Tibial nerve (tissue), 4 donors: ENCODE measurements around the gene ATP6AP2.

Source experiments
- CTCF ChIP-seq, 5 experiments: fragments of 200-600 bp in 3 of 5; fragments of 450-650 bp in 2 of 5; sonication (generic) in 3 of 5; IDR thresholded peaks; one replicate each; pipeline ENCODE4 v1.5.1; 2016 to 2019; ENCODE audit warnings: antibody characterized with exemption in 5 of 5, mild to moderate bottlenecking in 3 of 5, moderate library complexity in 2 of 5
- EP300 ChIP-seq, 2 donors: sonication (generic); formaldehyde crosslinking; IDR thresholded peaks; one replicate each; pipeline ENCODE4 v1.6.1; 2017; ENCODE audit warnings: antibody characterized with exemption in 2 of 2, mild to moderate bottlenecking in 1 of 2
- POLR2A ChIP-seq, 2 donors: fragments of 450-650 bp; IDR thresholded peaks; one replicate each; pipeline ENCODE4 v1.6.1; 2017; ENCODE audit warnings: antibody characterized with exemption in 2 of 2, mild to moderate bottlenecking in 2 of 2, moderate library complexity in 2 of 2

- TF ChIP-seq CTCF (IDR thresholded peaks at IDR 0.05) (no peak), EP300 (IDR thresholded peaks at IDR 0.05) (no peak), POLR2A (IDR thresholded peaks at IDR 0.05) (no peak)
Observed at GRCh38 chrX:40582811-40583210, 2.0 kb downstream of the ATP6AP2 start.
